Esophagus muscularis mucosa (tissue), 3 donors: ENCODE data around the gene TMEM221.

Source experiments
- EP300 ChIP-seq: sonication (generic); formaldehyde crosslinking; IDR thresholded peaks from one replicate; pipeline ENCODE4 v1.6.1; 2017; ENCODE audit warnings: antibody characterized with exemption
- TF ChIP-seq, protein P1 (sequence below), 3 experiments: fragments of 200-600 bp in 2 of 3; fragments of 450-650 bp in 1 of 3; sonication (generic) in 2 of 3; IDR thresholded peaks; one replicate each; pipeline ENCODE4 v1.5.1; 2017 to 2019; ENCODE audit warnings: antibody characterized with exemption in 3 of 3, mild to moderate bottlenecking in 2 of 3, moderate library complexity in 1 of 3

DNA sequence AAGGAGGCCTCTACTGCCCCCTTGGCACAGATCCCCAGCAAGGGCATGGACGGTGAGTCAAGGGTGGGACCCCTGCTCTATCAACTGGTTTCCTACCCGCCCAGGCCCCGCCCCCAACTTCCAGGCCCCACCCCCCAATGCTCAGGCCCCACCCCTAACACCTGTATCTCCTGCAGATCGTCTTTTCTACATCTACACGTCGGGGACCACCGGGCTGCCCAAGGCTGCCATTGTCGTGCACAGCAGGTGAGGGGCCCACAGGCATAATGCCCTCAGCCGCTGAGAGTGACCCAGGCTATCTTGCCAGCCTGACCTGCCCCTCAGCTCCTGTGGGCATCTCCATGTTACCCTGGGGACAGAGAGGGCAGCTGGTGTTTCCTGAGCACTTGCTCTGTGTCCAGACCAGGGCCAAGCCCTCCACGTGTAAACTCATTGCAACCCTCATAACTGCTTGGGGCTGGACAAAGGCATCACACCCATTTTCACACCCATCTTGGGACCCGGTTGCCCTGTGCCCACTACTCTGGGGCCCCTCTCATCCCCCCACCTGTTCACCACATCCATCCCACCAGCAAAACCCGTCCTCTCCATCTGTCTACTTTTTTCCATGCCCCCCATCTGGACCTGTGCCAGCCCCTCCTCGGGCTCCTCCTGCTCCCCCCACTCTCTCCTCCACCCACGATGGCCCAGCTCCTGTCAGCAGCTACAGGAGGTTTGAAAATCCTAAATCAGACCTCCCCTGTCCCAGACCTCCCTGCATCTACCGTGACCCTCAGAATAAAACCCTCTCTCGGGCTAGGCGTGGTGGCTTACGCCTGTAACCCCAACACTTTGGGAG lies 39.0 kb upstream of the TMEM221 start:
- TF ChIP-seq, protein P1, sequence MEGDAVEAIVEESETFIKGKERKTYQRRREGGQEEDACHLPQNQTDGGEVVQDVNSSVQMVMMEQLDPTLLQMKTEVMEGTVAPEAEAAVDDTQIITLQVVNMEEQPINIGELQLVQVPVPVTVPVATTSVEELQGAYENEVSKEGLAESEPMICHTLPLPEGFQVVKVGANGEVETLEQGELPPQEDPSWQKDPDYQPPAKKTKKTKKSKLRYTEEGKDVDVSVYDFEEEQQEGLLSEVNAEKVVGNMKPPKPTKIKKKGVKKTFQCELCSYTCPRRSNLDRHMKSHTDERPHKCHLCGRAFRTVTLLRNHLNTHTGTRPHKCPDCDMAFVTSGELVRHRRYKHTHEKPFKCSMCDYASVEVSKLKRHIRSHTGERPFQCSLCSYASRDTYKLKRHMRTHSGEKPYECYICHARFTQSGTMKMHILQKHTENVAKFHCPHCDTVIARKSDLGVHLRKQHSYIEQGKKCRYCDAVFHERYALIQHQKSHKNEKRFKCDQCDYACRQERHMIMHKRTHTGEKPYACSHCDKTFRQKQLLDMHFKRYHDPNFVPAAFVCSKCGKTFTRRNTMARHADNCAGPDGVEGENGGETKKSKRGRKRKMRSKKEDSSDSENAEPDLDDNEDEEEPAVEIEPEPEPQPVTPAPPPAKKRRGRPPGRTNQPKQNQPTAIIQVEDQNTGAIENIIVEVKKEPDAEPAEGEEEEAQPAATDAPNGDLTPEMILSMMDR (IDR thresholded peaks at IDR 0.05): no peak
- TF ChIP-seq EP300: no peak
